SU-DHL-6 (cell line): ENCODE data around the gene ATRIP.
A peak's percentile ranks its signal among the peaks of the same experiment; 100 is the strongest.

Experiments used
- H2AFZ ChIP-seq: fragments of 200-600 bp; sonication (generic); 2 replicates; pipeline ENCODE4 v1.6.1; 2014; ENCODE audit warnings: low read depth, mild to moderate bottlenecking, moderate library complexity, mixed read lengths, antibody characterized with exemption, low read length; ENCODE audit not compliant: severe bottlenecking
- H3F3A ChIP-seq: fragments of 200-600 bp; shearing (Covaris generic); 2 replicates; pipeline ENCODE4 v1.6.0; 2016; ENCODE audit warnings: antibody characterized with exemption, mild to moderate bottlenecking; ENCODE audit not compliant: insufficient read depth
- H3K27ac ChIP-seq: fragments of 200-600 bp; sonication (generic); 2 replicates; pipeline ENCODE4 v1.5.1; 2016; ENCODE audit warnings: low read depth, mild to moderate bottlenecking, low read length, moderate library complexity, mixed read lengths
- H3K27me3 ChIP-seq: fragments of 200-600 bp; sonication (generic), shearing (Covaris generic); 2 replicates; pipeline ENCODE4 v1.6.0; 2014; ENCODE audit warnings: mild to moderate bottlenecking, low read length
- H3K36me3 ChIP-seq: fragments of 200-600 bp; sonication (generic); 2 replicates; pipeline ENCODE4 v1.6.1; 2014; ENCODE audit warnings: mild to moderate bottlenecking, low read length, mixed read lengths
- H3K4me2 ChIP-seq: fragments of 300-600, 200-600 bp; shearing (Covaris generic), sonication (generic); 2 replicates; pipeline ENCODE4 v1.6.0; 2014; ENCODE audit warnings: low read length, low read depth, mild to moderate bottlenecking; ENCODE audit not compliant: poor library complexity, severe bottlenecking
- H3K4me3 ChIP-seq: fragments of 200-600 bp; sonication (generic); 2 replicates; pipeline ENCODE4 v1.5.1; 2014; ENCODE audit warnings: antibody characterized with exemption, low read length, mild to moderate bottlenecking, mixed read lengths; ENCODE audit not compliant: insufficient read depth, poor library complexity, severe bottlenecking
- H3K79me2 ChIP-seq: fragments of 200-600 bp; sonication (generic); 2 replicates; pipeline ENCODE4 v1.6.1; 2014; ENCODE audit warnings: mild to moderate bottlenecking, low read length, moderate library complexity; ENCODE audit not compliant: insufficient read depth
- H3K9ac ChIP-seq: fragments of 200-600 bp; sonication (generic); 2 replicates; pipeline ENCODE4 v1.7.0; 2014; ENCODE audit warnings: mild to moderate bottlenecking, low read length
- H3K9me2 ChIP-seq: fragments of 200-600 bp; sonication (generic); replicated peaks from 2 replicates; pipeline ENCODE4 v1.6.1; 2014; ENCODE audit warnings: low read length; ENCODE audit not compliant: insufficient read depth
- H3K9me3 ChIP-seq: fragments of 200-600 bp; sonication (generic); 2 replicates; pipeline ENCODE4 v1.6.1; 2014; ENCODE audit warnings: low read length, mixed read lengths; ENCODE audit not compliant: insufficient read depth
- H4K20me1 ChIP-seq: fragments of 200-600 bp; sonication (generic); 2 replicates; pipeline ENCODE4 v1.6.1; 2014; ENCODE audit warnings: low read depth, mild to moderate bottlenecking, antibody characterized with exemption, low read length, moderate library complexity, mixed read lengths
- CTCF ChIP-seq: fragments of 200-600 bp; sonication (generic); IDR thresholded peaks from one replicate; pipeline ENCODE4 v1.5.1; 2017; ENCODE audit warnings: antibody characterized with exemption, mild to moderate bottlenecking, low read length, moderate library complexity; ENCODE audit not compliant: insufficient read depth, poor library complexity, severe bottlenecking
- EZH2phosphoT487 ChIP-seq: fragments of 200-600 bp; sonication (generic), shearing (Covaris generic); conservative IDR thresholded peaks from 2 replicates; pipeline ENCODE4 v1.6.1; 2018; ENCODE audit warnings: mild to moderate bottlenecking, antibody characterized with exemption, low read length, moderate library complexity, mixed read lengths

ATRIP gene

DNA sequence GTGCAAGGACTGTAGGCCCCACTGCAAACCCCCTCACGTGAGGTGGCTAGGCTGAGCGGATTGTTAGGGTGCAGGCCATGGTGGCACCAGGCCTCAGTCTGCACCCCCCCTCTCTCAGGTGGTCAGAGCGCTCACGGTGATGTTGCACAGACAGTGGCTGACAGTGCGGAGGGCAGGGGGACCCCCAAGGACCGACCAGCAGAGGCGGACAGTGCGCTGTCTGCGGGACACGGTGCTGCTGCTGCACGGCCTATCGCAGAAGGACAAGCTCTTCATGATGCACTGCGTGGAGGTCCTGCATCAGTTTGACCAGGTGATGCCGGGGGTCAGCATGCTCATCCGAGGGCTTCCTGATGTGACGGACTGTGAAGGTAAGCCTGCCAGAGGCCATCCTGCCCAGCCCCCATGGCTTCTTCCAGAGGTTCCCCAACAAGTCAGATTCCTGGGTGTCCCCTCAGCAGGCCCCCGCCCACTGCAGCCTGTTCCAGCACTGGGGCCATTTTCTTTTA lies 18.2 kb downstream of the ATRIP start:
- Histone ChIP-seq H2AFZ (no peak overlapping the region), H3K4me2 (no peak overlapping the region), H3K9me3 (no peaks in the 10 kb centered on the region), H3F3A (peaks cover 6% of the 10 kb centered on the region; the same call in 1 of the 2 replicates), H3K36me3 (no peaks in the 10 kb centered on the region), H3K27ac (no peak overlapping the region), H3K9me2 (no peaks in the 10 kb centered on the region), H3K27me3 (no peaks in the 10 kb centered on the region), H4K20me1 (no peaks in the 10 kb centered on the region), H3K4me3 (no peak overlapping the region), H3K79me2 (peaks cover 19% of the 10 kb centered on the region; the same call in 1 of the 2 replicates), H3K9ac (no peak overlapping the region)
- no peak for TF ChIP-seq CTCF
- no peak for TF ChIP-seq EZH2phosphoT487

DNA sequence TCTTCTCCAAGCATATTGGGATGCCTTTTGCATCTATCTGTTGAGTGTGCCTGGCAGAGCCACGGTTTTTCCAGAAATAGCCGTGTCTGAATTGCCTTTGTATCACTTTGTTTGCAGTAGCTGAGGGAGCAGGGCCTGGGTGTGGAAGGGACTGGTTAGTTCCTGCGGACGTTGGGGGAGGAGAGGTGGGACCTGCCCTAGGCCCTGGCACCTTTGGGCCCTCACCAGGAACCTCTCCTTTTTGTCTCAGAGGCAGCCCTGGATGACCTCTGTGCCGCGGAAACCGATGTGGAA lies 18.6 kb downstream of the ATRIP start:
- Histone ChIP-seq H3F3A (peaks cover 9% of the 10 kb centered on the region; the same call in 1 of the 2 replicates), H3K9me3 (no peaks in the 10 kb centered on the region), H3K27me3 (no peaks in the 10 kb centered on the region), H3K27ac (peak overlapping the region; percentile 77; the same call in 1 of the 2 replicates), H4K20me1 (no peaks in the 10 kb centered on the region), H3K9ac (no peak overlapping the region), H3K4me2 (no peak overlapping the region), H3K9me2 (no peaks in the 10 kb centered on the region), H3K36me3 (no peaks in the 10 kb centered on the region), H2AFZ (no peak overlapping the region), H3K4me3 (no peak overlapping the region), H3K79me2 (peaks cover 19% of the 10 kb centered on the region; the same call in 1 of the 2 replicates)
- TF ChIP-seq CTCF (no peak), EZH2phosphoT487 (no peak)

- peak overlapping the region; percentile 69 for H3K4me3 ChIP-seq
- peak overlapping the region; percentile 90 for H3K4me2 ChIP-seq
Measured at GRCh38 chr3:48465531-48466378, 19.2 kb downstream of the ATRIP start.

More at GRCh38 chr3:48465531-48466378, 19.2 kb downstream of the ATRIP start:
- Histone ChIP-seq H2AFZ (peak overlapping the region; percentile 55), H3K9ac (peak overlapping the region; percentile 89), H3K27me3 (no peaks in the 10 kb centered on the region), H3K36me3 (no peaks in the 10 kb centered on the region), H3K79me2 (peaks cover 22% of the 10 kb centered on the region; the same call in 1 of the 2 replicates), H3K9me2 (no peaks in the 10 kb centered on the region), H3K27ac (peak overlapping the region; percentile 77), H4K20me1 (no peaks in the 10 kb centered on the region), H3K9me3 (no peaks in the 10 kb centered on the region), H3F3A (peaks cover 9% of the 10 kb centered on the region; the same call in 1 of the 2 replicates)
- TF ChIP-seq EZH2phosphoT487 (no peak), CTCF (peak; percentile 40)
